ENCODE data around the gene ACBD4. TPM values are rescaled to one million over a fixed set of nuclear protein-coding genes. Genes with fewer than 3 reads are reported as not detected.

Gene ACBD4
- total and polyA plus RNA-seq, 2 of the 13 experiments (the other 11 are each of a cell fraction or from before 2014, with no cell fraction given), result 16.1 to 26.9 TPM

GRCh38 chr17:45135978-45136791 lies 698 bp downstream of the ACBD4 start (continued):
- TF ChIP-seq, protein P1, sequence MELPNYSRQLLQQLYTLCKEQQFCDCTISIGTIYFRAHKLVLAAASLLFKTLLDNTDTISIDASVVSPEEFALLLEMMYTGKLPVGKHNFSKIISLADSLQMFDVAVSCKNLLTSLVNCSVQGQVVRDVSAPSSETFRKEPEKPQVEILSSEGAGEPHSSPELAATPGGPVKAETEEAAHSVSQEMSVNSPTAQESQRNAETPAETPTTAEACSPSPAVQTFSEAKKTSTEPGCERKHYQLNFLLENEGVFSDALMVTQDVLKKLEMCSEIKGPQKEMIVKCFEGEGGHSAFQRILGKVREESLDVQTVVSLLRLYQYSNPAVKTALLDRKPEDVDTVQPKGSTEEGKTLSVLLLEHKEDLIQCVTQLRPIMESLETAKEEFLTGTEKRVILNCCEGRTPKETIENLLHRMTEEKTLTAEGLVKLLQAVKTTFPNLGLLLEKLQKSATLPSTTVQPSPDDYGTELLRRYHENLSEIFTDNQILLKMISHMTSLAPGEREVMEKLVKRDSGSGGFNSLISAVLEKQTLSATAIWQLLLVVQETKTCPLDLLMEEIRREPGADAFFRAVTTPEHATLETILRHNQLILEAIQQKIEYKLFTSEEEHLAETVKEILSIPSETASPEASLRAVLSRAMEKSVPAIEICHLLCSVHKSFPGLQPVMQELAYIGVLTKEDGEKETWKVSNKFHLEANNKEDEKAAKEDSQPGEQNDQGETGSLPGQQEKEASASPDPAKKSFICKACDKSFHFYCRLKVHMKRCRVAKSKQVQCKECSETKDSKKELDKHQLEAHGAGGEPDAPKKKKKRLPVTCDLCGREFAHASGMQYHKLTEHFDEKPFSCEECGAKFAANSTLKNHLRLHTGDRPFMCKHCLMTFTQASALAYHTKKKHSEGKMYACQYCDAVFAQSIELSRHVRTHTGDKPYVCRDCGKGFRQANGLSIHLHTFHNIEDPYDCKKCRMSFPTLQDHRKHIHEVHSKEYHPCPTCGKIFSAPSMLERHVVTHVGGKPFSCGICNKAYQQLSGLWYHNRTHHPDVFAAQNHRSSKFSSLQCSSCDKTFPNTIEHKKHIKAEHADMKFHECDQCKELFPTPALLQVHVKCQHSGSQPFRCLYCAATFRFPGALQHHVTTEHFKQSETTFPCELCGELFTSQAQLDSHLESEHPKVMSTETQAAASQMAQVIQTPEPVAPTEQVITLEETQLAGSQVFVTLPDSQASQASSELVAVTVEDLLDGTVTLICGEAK (IDR thresholded peaks at IDR 0.05), result no peak
- TF ChIP-seq, protein P1 (CRISPR knock-in tag; IDR thresholded peaks at IDR 0.05), result peak; percentile 4; the same call in 1 of the 2 replicates
- TF ChIP-seq ZNF891 (CRISPR knock-in tag; IDR thresholded peaks at IDR 0.05) (peak; percentile 66; the same call in 1 of the 2 replicates), ZNF790 (CRISPR knock-in tag; IDR thresholded peaks at IDR 0.05; ENCODE audit: borderline replicate concordance) (0 out of 2 replicates have a peak, but pooled peaks have one; percentile 12)
